Rectal smooth muscle tissue (tissue), 1 donor: ENCODE data around the gene GRIA3.

Experiments
- H3K27ac ChIP-seq: one replicate; pipeline ENCODE4 v1.7.0; 2013; ENCODE audit warnings: low read depth, low read length, inconsistent platforms
- H3K27me3 ChIP-seq: one replicate; pipeline ENCODE4 v1.7.0; 2013; ENCODE audit warnings: low read length; ENCODE audit not compliant: control insufficient read depth, insufficient read depth
- H3K36me3 ChIP-seq: one replicate; pipeline ENCODE4 v1.7.0; 2013; ENCODE audit warnings: low read length; ENCODE audit not compliant: control insufficient read depth, insufficient read depth
- H3K4me1 ChIP-seq: one replicate; pipeline ENCODE4 v1.7.0; 2013; ENCODE audit warnings: low read length; ENCODE audit not compliant: control insufficient read depth, insufficient read depth
- H3K4me3 ChIP-seq: one replicate; pipeline ENCODE4 v1.7.0; 2013; ENCODE audit warnings: low read length
- H3K9ac ChIP-seq: one replicate; pipeline ENCODE4 v1.7.0; 2013; ENCODE audit warnings: low read length

Gene GRIA3

DNA sequence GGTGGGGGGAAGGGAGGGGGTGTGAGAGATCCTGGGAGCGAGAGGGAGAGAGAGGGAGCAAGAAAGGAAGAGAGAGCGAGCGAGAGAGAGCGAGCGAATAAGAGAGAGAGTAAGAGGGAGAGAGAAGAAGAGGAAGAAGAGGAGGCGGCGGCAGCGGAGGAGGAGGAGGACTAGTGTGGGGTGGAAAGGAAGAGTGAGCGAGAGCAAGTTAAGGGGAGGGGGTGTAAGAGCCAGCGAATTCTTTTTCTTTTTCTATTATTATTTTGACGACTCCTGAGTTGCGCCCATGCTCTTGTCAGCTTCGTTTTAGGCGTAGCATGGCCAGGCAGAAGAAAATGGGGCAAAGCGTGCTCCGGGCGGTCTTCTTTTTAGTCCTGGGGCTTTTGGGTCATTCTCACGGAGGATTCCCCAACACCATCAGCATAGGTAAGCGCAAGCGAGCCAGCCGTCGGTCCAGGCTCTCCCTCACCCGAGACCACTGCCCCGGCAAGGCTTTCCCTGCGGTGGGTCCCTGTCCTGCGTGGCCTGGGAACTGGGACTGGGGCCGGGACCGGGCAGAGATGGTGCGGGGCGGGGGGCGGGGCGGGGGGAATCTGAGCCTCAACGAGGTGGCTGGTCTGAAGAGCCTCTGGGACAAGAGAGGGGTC is at the start of gene GRIA3:
GRIA3 (plus strand) TSS at position 60 of the 647 bp plus-strand sequence; CDS start at position 318, 258 bp downstream.
- Histone ChIP-seq H3K9ac (no peak within 1 kb of the TSS), H3K27me3 (peaks cover 3% of the 10 kb centered on the region), H3K27ac (no peak within 1 kb of the TSS), H3K4me1 (no peaks in the 10 kb centered on the region), H3K4me3 (peak within 1 kb of the TSS; percentile 54), H3K36me3 (no peaks in the 10 kb centered on the region)

- Histone ChIP-seq H3K4me1 (no peaks in the 10 kb centered on the region), H3K27me3 (no peaks in the 10 kb centered on the region), H3K36me3 (no peaks in the 10 kb centered on the region), H3K27ac (no peak overlapping the region), H3K4me3 (no peak overlapping the region), H3K9ac (no peak overlapping the region)
Measured at GRCh38 chrX:123138473-123138872, 45.6 kb upstream of the GRIA3 start.

DNA sequence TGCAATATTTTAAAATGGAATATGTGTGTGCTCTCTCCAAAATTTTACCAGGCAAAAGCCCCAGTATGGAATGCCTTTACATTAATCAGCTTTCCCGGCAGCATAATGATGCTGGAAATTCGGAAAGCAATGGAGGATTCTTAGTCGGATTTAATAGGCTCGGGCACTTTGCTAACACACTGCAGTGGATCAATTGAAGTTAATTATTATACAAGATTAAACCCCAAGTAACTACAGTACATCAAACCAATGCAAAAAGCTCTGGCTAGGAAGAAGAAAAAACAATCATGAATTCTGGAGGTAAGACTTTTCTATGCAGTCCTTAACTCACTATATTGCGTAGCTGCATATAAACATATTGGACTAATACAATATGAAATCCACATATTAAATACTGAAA is 43.6 kb upstream of the GRIA3 start:
- no peak overlapping the region for H3K9ac ChIP-seq
- no peaks in the 10 kb centered on the region for H3K4me1 ChIP-seq

GRCh38 chrX:123140904-123141303 is 43.2 kb upstream of the GRIA3 start:
- no peak overlapping the region for H3K4me3 ChIP-seq
- H3K27ac ChIP-seq, result no peak overlapping the region
- no peaks in the 10 kb centered on the region for H3K4me1 ChIP-seq
- H3K36me3 ChIP-seq, result no peaks in the 10 kb centered on the region
- H3K27me3 ChIP-seq, result no peaks in the 10 kb centered on the region
- H3K9ac ChIP-seq, result no peak overlapping the region

More for the DNA sequence above, 43.6 kb upstream of the GRIA3 start:
- no peaks in the 10 kb centered on the region for H3K27me3 ChIP-seq
- no peaks in the 10 kb centered on the region for H3K36me3 ChIP-seq
- H3K4me3 ChIP-seq, result no peak overlapping the region
- H3K27ac ChIP-seq, result no peak overlapping the region

DNA sequence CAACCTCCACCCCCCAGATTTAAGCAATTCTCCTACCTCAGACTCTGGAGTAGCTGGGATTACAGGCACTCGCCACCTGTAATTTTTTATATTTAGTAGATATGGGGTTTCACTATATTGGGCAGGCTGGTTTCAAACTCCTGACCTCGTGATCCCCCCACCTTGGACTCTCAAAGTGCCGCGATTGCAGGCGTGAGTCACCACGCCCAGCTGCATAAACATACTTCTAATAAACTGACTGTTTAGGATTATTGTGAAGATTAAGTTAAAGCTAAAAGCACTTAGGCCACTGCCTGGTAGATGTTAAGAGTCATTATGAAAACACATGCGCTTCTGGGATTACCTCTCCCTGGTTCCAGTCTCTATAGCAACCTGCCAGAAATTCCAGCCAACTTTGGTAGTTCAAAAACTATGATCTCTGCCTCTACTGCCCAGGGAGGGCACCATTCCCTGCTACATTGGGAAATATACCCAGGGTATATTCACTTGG is 30.2 kb upstream of the GRIA3 start:
- H3K27me3 ChIP-seq, result no peaks in the 10 kb centered on the region
- no peaks in the 10 kb centered on the region for H3K36me3 ChIP-seq
- no peak overlapping the region for H3K9ac ChIP-seq
- no peak overlapping the region for H3K4me3 ChIP-seq
- no peak overlapping the region for H3K27ac ChIP-seq
- no peaks in the 10 kb centered on the region for H3K4me1 ChIP-seq

- H3K4me3 ChIP-seq, result no peak overlapping the region
Measured at GRCh38 chrX:123155327-123155726, 28.8 kb upstream of the GRIA3 start.

GRCh38 chrX:123157586-123157985 is 26.5 kb upstream of the GRIA3 start:
- Histone ChIP-seq H3K4me3 (no peak overlapping the region), H3K9ac (no peak overlapping the region), H3K4me1 (no peaks in the 10 kb centered on the region), H3K27me3 (no peaks in the 10 kb centered on the region), H3K27ac (no peak overlapping the region), H3K36me3 (no peaks in the 10 kb centered on the region)

More at GRCh38 chrX:123155327-123155726, 28.8 kb upstream of the GRIA3 start:
- Histone ChIP-seq H3K36me3 (no peaks in the 10 kb centered on the region), H3K27me3 (no peaks in the 10 kb centered on the region), H3K27ac (no peak overlapping the region), H3K9ac (no peak overlapping the region), H3K4me1 (no peaks in the 10 kb centered on the region)

DNA sequence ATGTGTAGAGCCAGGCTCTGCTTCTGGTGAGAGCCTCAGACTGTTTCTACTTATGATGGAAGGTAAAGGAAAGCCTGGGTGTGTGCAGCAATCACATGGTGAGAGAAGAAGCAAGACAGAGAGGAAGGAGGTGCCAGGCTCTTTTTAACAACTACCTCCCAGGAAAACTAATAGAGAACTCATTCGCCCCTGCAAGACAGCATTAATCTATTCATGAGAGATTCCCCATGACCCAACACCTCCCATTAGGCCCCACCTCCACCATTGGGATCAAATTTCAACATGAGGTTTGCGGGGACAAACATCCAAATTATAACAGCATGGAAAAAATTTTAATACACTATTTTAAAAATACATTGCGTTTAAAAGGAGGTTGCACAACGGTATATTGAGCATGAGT is 24.7 kb upstream of the GRIA3 start:
- Histone ChIP-seq H3K27ac (no peak overlapping the region), H3K9ac (no peak overlapping the region), H3K4me3 (no peak overlapping the region)

DNA sequence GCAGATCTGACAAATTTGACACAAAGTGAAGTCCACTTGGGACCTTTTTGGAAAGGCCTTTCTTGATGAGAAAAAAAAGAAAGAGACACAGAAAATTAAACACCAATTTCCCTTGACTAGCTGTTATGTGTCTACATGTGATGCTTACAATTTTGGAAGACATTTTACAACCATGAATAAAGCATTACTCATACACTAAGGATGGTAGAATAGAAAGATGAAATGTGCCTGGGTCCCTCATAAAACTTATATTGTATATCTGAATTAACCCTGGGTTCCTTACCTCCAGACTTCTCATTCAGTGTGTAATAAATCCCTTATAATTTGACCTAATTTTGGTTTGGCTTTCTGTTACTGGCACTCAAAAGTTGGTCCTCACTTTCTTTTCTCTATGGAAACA is 16.5 kb upstream of the GRIA3 start:
- Histone ChIP-seq H3K27me3 (no peaks in the 10 kb centered on the region), H3K4me1 (no peaks in the 10 kb centered on the region), H3K36me3 (no peaks in the 10 kb centered on the region), H3K4me3 (no peak overlapping the region), H3K9ac (no peak overlapping the region), H3K27ac (no peak overlapping the region)

More for the DNA sequence above, 24.7 kb upstream of the GRIA3 start:
- H3K4me1 ChIP-seq, result no peaks in the 10 kb centered on the region
- no peaks in the 10 kb centered on the region for H3K27me3 ChIP-seq
- no peaks in the 10 kb centered on the region for H3K36me3 ChIP-seq

- Histone ChIP-seq H3K36me3 (no peaks in the 10 kb centered on the region), H3K27me3 (no peaks in the 10 kb centered on the region), H3K9ac (no peak overlapping the region), H3K4me1 (no peaks in the 10 kb centered on the region), H3K4me3 (no peak overlapping the region), H3K27ac (no peak overlapping the region)
Measured at GRCh38 chrX:123169247-123169901, 14.7 kb upstream of the GRIA3 start.

DNA sequence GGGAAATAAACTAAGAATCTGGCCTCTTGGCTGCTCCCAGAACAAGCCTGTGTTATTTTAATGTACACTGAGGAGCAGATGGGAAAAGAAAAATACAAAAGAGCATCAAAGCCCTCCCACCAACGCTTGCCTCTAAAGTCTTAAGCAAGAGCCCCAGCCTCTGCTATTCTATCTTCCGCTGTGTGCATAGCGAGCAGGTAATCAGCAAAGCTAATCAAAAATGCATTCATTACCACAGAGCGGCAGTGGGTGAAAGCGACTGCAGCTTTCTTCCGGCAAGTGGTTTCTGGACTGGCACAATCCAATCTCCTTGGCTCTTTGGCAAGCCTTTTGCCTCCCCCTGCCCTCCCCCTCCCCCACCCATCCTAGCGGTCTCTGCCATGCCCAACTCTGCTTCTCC is 13.5 kb upstream of the GRIA3 start:
- Histone ChIP-seq H3K4me1 (no peaks in the 10 kb centered on the region), H3K36me3 (no peaks in the 10 kb centered on the region), H3K27me3 (no peaks in the 10 kb centered on the region), H3K4me3 (no peak overlapping the region), H3K27ac (no peak overlapping the region), H3K9ac (no peak overlapping the region)

- Histone ChIP-seq H3K9ac (no peak overlapping the region), H3K27ac (no peak overlapping the region), H3K4me3 (no peak overlapping the region), H3K27me3 (no peaks in the 10 kb centered on the region), H3K4me1 (no peaks in the 10 kb centered on the region), H3K36me3 (no peaks in the 10 kb centered on the region)
Measured at GRCh38 chrX:123171781-123172180, 12.3 kb upstream of the GRIA3 start.

GRCh38 chrX:123172869-123173268 is 11.2 kb upstream of the GRIA3 start:
- Histone ChIP-seq H3K4me3 (no peak overlapping the region), H3K27me3 (no peaks in the 10 kb centered on the region), H3K4me1 (no peaks in the 10 kb centered on the region), H3K36me3 (no peaks in the 10 kb centered on the region), H3K9ac (no peak overlapping the region), H3K27ac (no peak overlapping the region)
